ENCODE results near the gene ABCB9. TPM values are rescaled to one million over a fixed set of nuclear protein-coding genes. Genes with fewer than 3 reads are reported as not detected.
"Not testable (repeated sequence)": the region's sequence is repeated elsewhere in the genome, so short reads cannot be mapped to it uniquely, and the experiment has no call there.

ABCB9 gene
- total RNA-seq (10 to 100 TPM in 2 of 7 donors, 1 to 10 TPM in 5; 4.1 to 14.3 (median 6.9) TPM), polyA plus RNA-seq (1 to 10 TPM; 1.7 to 3.4 TPM)
- long read RNA-seq, donor 1, partial matches to known transcripts = 5 of 17 reads
- long read RNA-seq, donor 1, other reads (novel, unspliced or antisense) = 8 of 17 reads
- long read RNA-seq, donor 2, partial matches to known transcripts = 334 of 423 reads
- long read RNA-seq, donor 2, other reads (novel, unspliced or antisense) = 87 of 423 reads
- long read RNA-seq, donor 3, transcript ABCB9-201 (12 exons, 3,517 nt) = major isoform, 7 of 14 reads
- long read RNA-seq, donor 3, partial matches to known transcripts = 0 of 14 reads
- long read RNA-seq, donor 3, other reads (novel, unspliced or antisense) = 5 of 14 reads

DNA sequence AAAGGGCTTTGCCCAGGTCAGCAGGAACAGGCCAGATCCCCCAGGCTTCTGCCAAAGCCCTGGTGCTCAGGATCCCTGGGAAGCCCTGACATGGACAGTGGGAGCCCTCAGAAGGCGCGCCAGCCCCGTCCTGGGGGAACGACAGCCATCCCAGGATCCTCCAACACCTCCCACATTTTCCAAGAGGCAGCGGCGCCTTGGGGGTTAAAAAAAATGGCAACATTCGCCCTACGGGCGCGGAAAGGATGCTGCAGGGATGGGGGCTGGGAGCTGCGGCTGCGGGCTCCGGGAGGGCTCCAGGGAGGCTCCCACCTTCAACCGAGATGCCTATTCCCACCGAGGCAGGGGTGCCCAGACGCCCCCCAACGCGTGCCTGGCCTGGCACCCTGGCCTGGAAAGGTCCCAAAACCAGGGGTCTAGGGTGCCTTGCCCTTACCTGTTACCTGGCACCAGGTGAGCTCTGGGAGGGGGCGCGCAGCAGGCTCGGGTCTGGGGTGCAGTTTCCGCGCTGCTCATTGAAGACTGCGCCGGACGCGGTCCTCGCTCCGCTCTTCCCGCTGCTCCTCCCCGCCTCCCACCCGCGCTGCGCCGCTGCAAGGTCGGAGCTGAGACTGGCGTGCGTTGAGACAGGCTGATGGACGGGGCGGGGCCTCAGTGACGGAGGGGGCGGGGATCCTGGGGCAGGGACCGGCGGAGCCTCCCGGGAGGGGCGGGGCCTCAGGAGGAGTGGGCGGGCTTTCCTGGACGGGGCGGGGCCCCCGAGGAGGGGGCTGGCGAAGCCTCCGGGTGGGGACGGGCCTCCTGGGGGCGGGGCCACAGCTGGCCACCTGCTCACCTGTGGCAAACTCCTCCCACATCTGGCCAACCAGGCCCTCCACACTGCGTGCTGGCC lies at the start of gene ABCB9:
Gene ABCB9 (minus strand): TSS at position 613 of the 892 bp plus-strand sequence. CDS start 6,228 bp downstream, outside the sequence.
- peak within 1 kb of the TSS in 1 of 2 donors; percentile 73 for H3K27ac ChIP-seq
- peaks cover 22% of the 10 kb centered on the region for H3K4me1 ChIP-seq (ENCODE audit: insufficient read depth)
- TF ChIP-seq EP300 (IDR thresholded peaks at IDR 0.05) (no peak), CTCF (IDR thresholded peaks at IDR 0.05) (no peak), POLR2A (IDR thresholded peaks at IDR 0.05) (no peak)
- intact Hi-C loops (cut with DNase I) = no loop called here
- no peaks in the 10 kb centered on the region for H3K27me3 ChIP-seq
- WGBS, 3 donors = 0 to 1% (median 1%) methylated on average over 36 to 55 of the region's 55 CpGs
- H3K4me3 ChIP-seq = peak within 1 kb of the TSS; percentile 60
- no peaks in the 10 kb centered on the region for H3K9me3 ChIP-seq
- no peaks in the 10 kb centered on the region for H3K36me3 ChIP-seq
- peak; percentile 94 to 97 (median 95) for DNase-seq

- H3K4me1 ChIP-seq (ENCODE audit: insufficient read depth); H3K4me3 ChIP-seq; H3K27ac ChIP-seq; H3K27me3 ChIP-seq; H3K9me3 ChIP-seq; H3K36me3 ChIP-seq; DNase-seq; intact Hi-C loops (cut with DNase I): not testable (repeated sequence)
- WGBS, 3 donors = 92 to 98% (median 96%) methylated on average over 4 of the region's 4 CpGs
Observed at GRCh38 chr12:123014473-123014872, 48.2 kb upstream of the ABCB9 start.

GRCh38 chr12:123013185-123014095 lies 47.2 kb upstream of the ABCB9 start:
- Histone ChIP-seq H3K27ac (no peak overlapping the region), H3K4me3 (no peak overlapping the region), H3K27me3 (no peaks in the 10 kb centered on the region), H3K36me3 (no peaks in the 10 kb centered on the region), H3K9me3 (no peaks in the 10 kb centered on the region), H3K4me1 (ENCODE audit: insufficient read depth) (no peaks in the 10 kb centered on the region)
- intact Hi-C loops (cut with DNase I) = no loop called here
- TF ChIP-seq CTCF (IDR thresholded peaks at IDR 0.05) (no peak), POLR2A (IDR thresholded peaks at IDR 0.05) (no peak), EP300 (IDR thresholded peaks at IDR 0.05) (no peak)
- no peak for DNase-seq
- WGBS, 3 donors = 93% methylated on average over 19 of the region's 19 CpGs

DNA sequence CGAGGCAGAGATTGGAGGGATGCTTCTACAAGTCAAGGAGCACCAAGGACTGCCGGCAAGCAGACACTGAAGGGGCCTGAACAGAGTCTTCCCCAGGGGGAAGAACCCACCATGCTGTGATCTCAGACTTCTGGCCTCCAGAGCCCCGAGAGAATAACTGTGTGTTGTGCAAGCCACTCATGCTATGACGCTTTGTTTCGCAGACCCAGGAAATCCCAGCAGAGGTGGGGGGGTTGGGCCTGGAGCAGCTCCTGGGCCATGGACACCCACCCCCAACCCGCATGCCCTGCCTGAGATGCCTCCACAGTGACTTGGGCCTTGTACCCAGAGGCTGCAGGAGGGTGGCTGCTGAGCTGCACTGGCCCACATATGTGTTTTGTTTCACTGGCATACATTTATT lies 45.4 kb upstream of the ABCB9 start:
- WGBS, 3 donors = 86 to 91% (median 90%) methylated on average over 6 of the region's 6 CpGs
- H3K4me1 ChIP-seq (ENCODE audit: insufficient read depth) = no peaks in the 10 kb centered on the region
- intact Hi-C loops (cut with DNase I) = no loop called here
- no peak for DNase-seq
- no peak overlapping the region for H3K4me3 ChIP-seq
- TF ChIP-seq POLR2A (IDR thresholded peaks at IDR 0.05) (no peak), EP300 (IDR thresholded peaks at IDR 0.05) (no peak), CTCF (IDR thresholded peaks at IDR 0.05) (no peak)
- no peaks in the 10 kb centered on the region for H3K27me3 ChIP-seq
- no peak overlapping the region for H3K27ac ChIP-seq
- no peaks in the 10 kb centered on the region for H3K9me3 ChIP-seq
- H3K36me3 ChIP-seq = no peaks in the 10 kb centered on the region
